ENCODE data around the gene NIT1. TPM values are rescaled to one million over a fixed set of nuclear protein-coding genes. Genes with fewer than 3 reads are reported as not detected.

The NIT1 gene
- total RNA-seq, 2 experiments from 2014 or later = 36.4 to 40.9 TPM

DNA sequence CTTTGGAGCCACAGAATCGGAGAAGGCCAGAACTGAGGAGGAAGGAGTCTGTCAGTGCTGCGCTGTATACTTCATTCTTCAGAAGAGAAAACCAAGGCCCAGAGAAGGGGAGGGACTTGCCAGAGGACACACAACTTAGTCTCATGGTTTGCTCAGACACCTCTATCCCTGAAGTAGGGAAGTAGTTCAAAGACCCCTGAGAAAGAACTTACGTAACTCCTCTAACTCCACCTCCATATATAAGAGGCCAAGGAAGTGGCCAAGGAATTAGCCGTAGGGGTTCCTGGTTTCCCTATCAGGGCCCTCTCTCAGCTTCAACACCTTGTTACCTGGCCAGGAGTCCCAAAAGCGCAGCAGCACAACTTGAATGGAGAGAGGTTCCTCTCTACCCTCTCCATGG, 28.0 kb upstream of the NIT1 start:
- peaks cover 25% of the 10 kb centered on the region for H3K4me1 Mint-ChIP-seq
- H3K27me3 Mint-ChIP-seq = no peaks in the 10 kb centered on the region
- H3K4me3 Mint-ChIP-seq = no peak overlapping the region
- CTCF ChIA-PET = interaction anchor here (0.7 to 2.0 kb wide), 3 partner anchors 9 to 21 kb away, joined by 3 to 4 read pairs (median 3); no protein-coding TSS in a partner anchor
- no peak overlapping the region for H3K27ac Mint-ChIP-seq
- no peak for DNase-seq
- H3K9me3 Mint-ChIP-seq (ENCODE audit: low read depth) = no peaks in the 10 kb centered on the region
- H3K36me3 Mint-ChIP-seq = no peaks in the 10 kb centered on the region
- ATAC-seq = no peak

DNA sequence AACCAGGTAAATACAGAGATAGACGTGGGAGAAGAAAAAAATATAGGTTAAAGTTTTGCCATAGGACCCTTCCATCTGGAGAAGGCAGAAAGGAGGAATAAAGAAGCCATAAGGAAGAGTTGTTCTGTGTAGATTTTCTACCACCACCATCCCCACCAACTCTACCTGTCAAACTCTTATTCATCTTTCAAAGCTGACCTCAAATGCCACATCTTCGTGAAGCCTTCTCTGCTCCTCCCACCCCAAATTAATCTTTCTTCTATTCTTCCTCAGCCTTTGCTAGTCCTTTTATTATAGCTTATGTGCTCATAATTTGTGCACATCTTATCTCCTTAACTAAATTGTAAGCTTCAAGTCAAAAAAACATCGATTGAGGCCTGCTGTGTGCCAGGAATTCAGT, 27.3 kb upstream of the NIT1 start:
- no peak for ATAC-seq
- H3K36me3 Mint-ChIP-seq = no peaks in the 10 kb centered on the region
- H3K27me3 Mint-ChIP-seq = no peaks in the 10 kb centered on the region
- H3K4me3 Mint-ChIP-seq = no peak overlapping the region
- H3K27ac Mint-ChIP-seq = no peak overlapping the region
- H3K9me3 Mint-ChIP-seq (ENCODE audit: low read depth) = no peaks in the 10 kb centered on the region
- CTCF ChIA-PET = interaction anchor here (0.5 to 2.0 kb wide), 4 partner anchors 9 to 93 kb away, joined by 3 to 4 read pairs (median 3); no protein-coding TSS in a partner anchor
- H3K4me1 Mint-ChIP-seq = peaks cover 25% of the 10 kb centered on the region
- DNase-seq = no peak

DNA sequence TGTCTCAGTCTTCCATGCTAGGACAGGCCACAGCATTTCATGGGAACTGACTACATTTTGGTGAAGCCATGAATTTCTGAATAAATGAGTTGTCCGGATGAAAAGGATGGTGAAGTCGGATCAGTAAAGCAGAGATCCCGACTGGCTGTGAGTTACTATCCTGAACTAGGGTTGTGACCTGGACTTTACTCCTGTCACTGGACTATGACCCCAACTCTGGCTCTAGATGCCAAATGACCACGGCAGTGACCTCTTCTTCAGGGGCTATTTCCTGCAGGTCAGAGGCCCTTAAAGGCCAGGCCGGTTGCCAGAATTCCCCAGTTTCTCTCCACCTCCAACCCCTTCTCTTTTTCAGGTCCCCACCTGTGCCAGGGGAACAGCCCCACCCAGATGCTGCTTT, 26.8 kb upstream of the NIT1 start:
- H3K27ac Mint-ChIP-seq = no peak overlapping the region
- CTCF ChIA-PET = interaction anchor here (0.5 to 1.3 kb wide), 3 partner anchors 10 to 93 kb away, joined by 3 read pairs; no protein-coding TSS in a partner anchor

DNA sequence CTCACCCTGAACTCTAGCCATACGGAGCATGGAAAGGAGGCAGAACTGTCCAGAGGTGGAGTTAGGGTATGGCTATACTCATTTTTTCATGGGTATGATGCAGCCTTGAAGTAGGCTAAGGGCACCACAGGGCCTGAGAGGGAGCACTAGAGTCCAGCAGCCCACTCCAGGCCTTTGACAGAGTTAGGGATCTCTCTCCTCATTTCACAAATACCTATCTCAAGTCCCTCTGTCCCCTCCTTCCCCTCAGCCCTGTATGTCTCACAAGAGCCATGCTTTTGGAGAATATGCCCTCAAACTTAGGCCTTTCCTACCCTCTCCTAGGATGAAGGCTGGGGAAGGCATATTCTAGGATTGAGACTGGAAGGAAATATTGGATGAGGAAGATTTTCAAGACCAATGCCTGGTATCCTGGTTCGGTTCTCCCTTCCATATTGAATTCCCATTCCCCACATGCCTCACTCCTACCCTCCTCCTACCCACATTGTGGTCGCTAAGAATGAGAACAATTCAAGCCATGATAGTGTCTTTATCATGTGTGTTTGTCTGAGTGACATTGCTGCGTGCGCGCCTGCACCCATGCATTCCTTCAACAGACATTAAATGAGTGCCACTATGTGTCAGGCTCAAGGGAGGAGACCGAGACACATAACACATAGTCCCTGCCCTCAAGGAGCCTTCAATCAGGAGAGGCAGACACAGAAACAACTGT, 26.0 kb upstream of the NIT1 start:
- CTCF ChIA-PET = interaction anchor here (0.8 kb wide), 1 partner anchor 21 kb away, joined by 3 read pairs; no protein-coding TSS in a partner anchor
- no peak for ATAC-seq
- Mint-ChIP-seq H3K9me3 (ENCODE audit: low read depth) (no peaks in the 10 kb centered on the region), H3K36me3 (no peaks in the 10 kb centered on the region), H3K4me3 (no peak overlapping the region), H3K4me1 (peaks cover 28% of the 10 kb centered on the region), H3K27me3 (no peaks in the 10 kb centered on the region), H3K27ac (no peak overlapping the region)
- no peak for DNase-seq

More for the DNA sequence above, 26.8 kb upstream of the NIT1 start:
- H3K36me3 Mint-ChIP-seq = no peaks in the 10 kb centered on the region
- no peak overlapping the region for H3K4me3 Mint-ChIP-seq
- H3K4me1 Mint-ChIP-seq = peaks cover 25% of the 10 kb centered on the region
- no peaks in the 10 kb centered on the region for H3K9me3 Mint-ChIP-seq (ENCODE audit: low read depth)
- DNase-seq (no peak), ATAC-seq (no peak)
- no peaks in the 10 kb centered on the region for H3K27me3 Mint-ChIP-seq

DNA sequence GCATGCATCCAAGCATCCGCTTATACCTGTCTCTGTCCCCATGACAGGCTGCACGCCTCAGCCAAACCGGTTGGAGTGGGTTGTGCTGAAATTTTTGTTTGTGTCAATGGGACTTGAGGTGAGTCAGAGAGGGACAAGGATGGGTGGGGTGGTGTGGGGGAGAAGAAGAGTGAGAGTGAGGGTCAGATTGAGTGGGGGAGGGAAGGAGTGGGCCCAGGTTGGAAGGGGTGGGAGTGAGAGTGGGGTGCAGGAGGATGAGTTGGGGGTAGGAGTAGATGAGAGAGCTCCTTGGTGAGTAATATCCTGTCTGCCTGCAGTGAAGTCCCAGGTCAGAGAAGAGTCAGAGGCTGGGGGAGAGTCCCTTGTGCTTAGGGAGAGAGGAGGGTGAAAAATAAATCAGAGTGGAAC, 25.3 kb upstream of the NIT1 start:
- Mint-ChIP-seq H3K36me3 (no peaks in the 10 kb centered on the region), H3K27me3 (no peaks in the 10 kb centered on the region), H3K27ac (peak overlapping the region; percentile 33), H3K9me3 (ENCODE audit: low read depth) (no peaks in the 10 kb centered on the region), H3K4me1 (peaks cover 33% of the 10 kb centered on the region), H3K4me3 (no peak overlapping the region)
- ATAC-seq (peak; percentile 67), DNase-seq (peak; percentile 49)
- CTCF ChIA-PET = interaction anchor here (0.8 to 1.6 kb wide), 3 partner anchors 22 to 54 kb away, joined by 3 to 4 read pairs (median 3); partner anchors contain the start of gene TSTD1

DNA sequence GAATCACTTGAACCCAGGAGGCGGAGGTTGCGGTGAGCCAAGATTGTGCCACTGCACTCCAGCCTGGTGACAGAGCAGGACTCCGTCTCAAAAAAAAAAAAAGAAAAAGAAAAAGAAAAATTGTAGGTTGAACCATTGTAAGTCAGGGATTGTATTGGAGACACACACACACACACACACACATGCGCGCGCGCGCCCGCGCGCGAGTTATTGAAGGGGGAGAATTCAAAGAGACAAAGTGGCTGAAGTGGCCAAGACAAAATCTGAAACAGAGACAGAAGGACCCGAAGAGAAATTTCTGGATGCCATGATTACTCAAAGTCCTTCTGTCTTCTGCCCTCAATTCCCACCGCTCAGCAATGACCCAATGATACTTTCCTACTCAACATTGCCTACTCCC, 23.4 kb upstream of the NIT1 start:
- no peaks in the 10 kb centered on the region for H3K9me3 Mint-ChIP-seq (ENCODE audit: low read depth)
- peaks cover 2% of the 10 kb centered on the region for H3K36me3 Mint-ChIP-seq
- H3K4me3 Mint-ChIP-seq = no peak overlapping the region
- no peaks in the 10 kb centered on the region for H3K27me3 Mint-ChIP-seq
- no peak for DNase-seq
- CTCF ChIA-PET = interaction anchor here (1.1 to 5.9 kb wide), 3 partner anchors 11 to 49 kb away, joined by 3 to 154 read pairs (median 47); partner anchors contain the start of genes ARHGAP30 and USF1
- no peak for ATAC-seq
- peaks cover 44% of the 10 kb centered on the region for H3K4me1 Mint-ChIP-seq
- H3K27ac Mint-ChIP-seq = no peak overlapping the region

DNA sequence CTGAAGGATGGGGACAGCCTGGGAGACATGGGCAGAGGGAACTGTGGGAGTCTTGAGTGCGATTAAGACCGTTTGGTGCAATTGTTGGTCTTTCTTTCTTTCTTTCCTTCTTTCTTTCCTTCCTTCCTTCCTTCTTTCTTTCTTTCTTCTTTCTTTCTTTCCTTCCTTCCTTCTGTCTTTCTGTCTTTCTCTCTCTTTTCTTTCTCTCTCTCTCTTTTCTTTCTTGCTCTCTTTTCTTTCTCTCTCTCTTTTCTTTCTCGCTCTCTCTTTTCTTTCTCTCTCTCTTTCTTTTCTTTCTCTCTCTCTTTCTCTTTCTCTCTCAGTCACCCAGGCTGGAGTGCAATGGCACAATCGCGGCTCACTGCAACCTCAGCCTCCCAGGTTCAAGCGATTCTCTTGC, 22.7 kb upstream of the NIT1 start:
- no peaks in the 10 kb centered on the region for H3K27me3 Mint-ChIP-seq
- DNase-seq (no peak), ATAC-seq (no peak)
- H3K27ac Mint-ChIP-seq = no peak overlapping the region
- H3K9me3 Mint-ChIP-seq (ENCODE audit: low read depth) = no peaks in the 10 kb centered on the region
- peaks cover 7% of the 10 kb centered on the region for H3K36me3 Mint-ChIP-seq
- H3K4me1 Mint-ChIP-seq = peaks cover 44% of the 10 kb centered on the region
- H3K4me3 Mint-ChIP-seq = no peak overlapping the region
- CTCF ChIA-PET = interaction anchor here (3.6 to 5.9 kb wide), 3 partner anchors 9 to 49 kb away, joined by 22 to 154 read pairs (median 47); partner anchors contain the start of genes ARHGAP30 and USF1

DNA sequence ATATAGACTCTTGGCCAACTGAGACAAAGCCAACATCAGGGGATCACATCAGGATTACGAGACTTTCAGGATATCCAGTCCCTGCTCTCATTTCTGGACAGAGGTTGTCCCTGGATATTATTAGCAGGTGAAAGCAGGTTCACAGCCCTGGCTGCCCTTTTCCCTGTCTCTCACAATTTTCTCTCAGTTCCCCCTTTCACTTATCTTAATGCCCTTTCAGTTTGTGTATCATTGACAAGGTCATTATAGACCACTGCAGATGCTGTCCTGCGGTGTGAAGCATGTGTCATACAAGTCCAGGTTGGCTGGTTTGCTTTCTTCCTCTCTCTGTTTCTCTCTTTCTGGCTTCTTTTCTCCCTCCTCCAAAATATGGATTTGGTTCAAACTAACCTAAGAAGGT, 21.9 kb upstream of the NIT1 start:
- Mint-ChIP-seq H3K27me3 (no peaks in the 10 kb centered on the region), H3K27ac (no peak overlapping the region), H3K9me3 (ENCODE audit: low read depth) (no peaks in the 10 kb centered on the region), H3K36me3 (peaks cover 7% of the 10 kb centered on the region), H3K4me3 (no peak overlapping the region), H3K4me1 (peaks cover 36% of the 10 kb centered on the region)
- CTCF ChIA-PET = interaction anchor here (1.5 to 5.9 kb wide), 8 partner anchors 10 to 142 kb away, joined by 5 to 154 read pairs (median 12); partner anchors contain the start of genes ARHGAP30, F11R, ITLN2 and USF1
- no peak for DNase-seq
- ATAC-seq = no peak

DNA sequence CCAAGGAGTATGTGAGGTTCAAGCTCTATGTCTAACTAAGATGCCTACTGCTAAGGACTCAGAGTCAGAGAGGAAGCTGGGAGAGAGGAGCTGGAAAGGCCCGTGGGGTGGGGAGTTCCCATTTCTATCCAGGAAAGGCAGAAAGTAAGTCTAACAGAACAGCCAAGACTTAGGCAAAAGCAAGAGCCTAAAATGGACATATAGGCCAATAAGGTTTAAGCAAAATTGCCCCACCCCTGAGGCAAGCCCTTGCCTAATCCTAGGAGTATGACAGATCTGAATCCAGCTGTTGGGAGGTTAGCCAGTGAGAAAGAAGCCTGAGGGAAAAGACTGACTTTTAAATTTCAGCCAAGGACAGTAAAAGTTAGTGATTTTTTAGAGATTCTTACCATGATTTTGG, 21.4 kb upstream of the NIT1 start:
- Mint-ChIP-seq H3K36me3 (peaks cover 9% of the 10 kb centered on the region), H3K9me3 (ENCODE audit: low read depth) (no peaks in the 10 kb centered on the region), H3K27ac (no peak overlapping the region), H3K27me3 (no peaks in the 10 kb centered on the region), H3K4me1 (peaks cover 35% of the 10 kb centered on the region), H3K4me3 (no peak overlapping the region)
- CTCF ChIA-PET = interaction anchor here (0.8 to 5.9 kb wide), 21 partner anchors 11 to 297 kb away, joined by 3 to 154 read pairs (median 7); partner anchors contain the start of genes ARHGAP30, DEDD, F11R and ITLN2
- ATAC-seq = no peak
- no peak for DNase-seq

DNA sequence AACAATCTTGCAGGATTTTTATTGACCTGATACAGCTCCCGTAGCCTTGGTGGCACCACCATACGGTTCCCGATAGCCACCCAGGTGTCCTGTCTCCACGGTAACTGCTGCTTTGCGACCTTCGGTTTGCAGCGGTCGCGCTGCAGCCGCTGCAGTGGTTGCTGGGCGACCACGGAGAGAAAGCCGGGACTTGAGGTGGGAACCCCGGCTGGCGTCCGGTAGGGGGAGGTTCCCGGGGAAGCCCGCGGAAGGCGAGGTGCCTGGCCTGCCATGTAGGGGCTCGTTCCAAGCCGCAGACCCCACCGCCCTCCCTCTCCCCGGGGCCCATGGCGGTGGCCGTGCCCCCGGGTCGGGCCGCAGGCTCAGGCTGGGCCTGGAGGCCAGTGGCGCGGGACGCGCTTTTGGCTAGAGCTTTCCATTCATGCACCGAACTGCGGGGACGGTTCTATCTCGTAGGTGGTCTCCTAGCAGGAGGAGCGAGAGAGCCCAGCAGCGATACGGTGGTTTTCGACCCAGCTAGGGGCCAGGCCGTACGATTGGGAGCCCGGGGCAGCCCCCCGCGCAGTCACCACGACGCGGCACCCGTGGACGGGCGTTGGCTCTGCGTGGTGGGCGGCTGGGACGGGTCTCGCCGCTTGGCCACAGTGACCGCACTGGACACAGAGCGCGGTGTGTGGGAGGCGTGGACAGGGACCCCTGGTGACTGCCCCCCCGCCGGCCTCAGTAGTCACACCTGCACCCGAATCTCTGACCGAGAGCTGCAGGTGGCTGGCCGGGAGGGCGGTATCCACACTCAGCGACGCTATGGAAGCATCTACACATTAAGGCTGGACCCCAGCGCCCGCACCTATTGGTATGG, 19.5 kb upstream of the NIT1 start, which contains the start of gene KLHDC9:
KLHDC9 (plus strand) TSS at position 152 of the 859 bp plus-strand sequence; CDS start at position 327, 175 bp downstream.
- Mint-ChIP-seq H3K4me1 (peaks cover 22% of the 10 kb centered on the region), H3K27ac (peak within 1 kb of the TSS; percentile 86), H3K4me3 (peak within 1 kb of the TSS; percentile 89), H3K36me3 (peaks cover 13% of the 10 kb centered on the region), H3K27me3 (no peaks in the 10 kb centered on the region), H3K9me3 (ENCODE audit: low read depth) (no peaks in the 10 kb centered on the region)
- peak; percentile 90 for DNase-seq
- peak; percentile 77 for ATAC-seq
- CTCF ChIA-PET = interaction anchor here (1.0 to 5.9 kb wide), 31 partner anchors 7 to 316 kb away, joined by 3 to 154 read pairs (median 6); partner anchors contain the start of genes ARHGAP30, DEDD, ITLN2 and NECTIN4

DNA sequence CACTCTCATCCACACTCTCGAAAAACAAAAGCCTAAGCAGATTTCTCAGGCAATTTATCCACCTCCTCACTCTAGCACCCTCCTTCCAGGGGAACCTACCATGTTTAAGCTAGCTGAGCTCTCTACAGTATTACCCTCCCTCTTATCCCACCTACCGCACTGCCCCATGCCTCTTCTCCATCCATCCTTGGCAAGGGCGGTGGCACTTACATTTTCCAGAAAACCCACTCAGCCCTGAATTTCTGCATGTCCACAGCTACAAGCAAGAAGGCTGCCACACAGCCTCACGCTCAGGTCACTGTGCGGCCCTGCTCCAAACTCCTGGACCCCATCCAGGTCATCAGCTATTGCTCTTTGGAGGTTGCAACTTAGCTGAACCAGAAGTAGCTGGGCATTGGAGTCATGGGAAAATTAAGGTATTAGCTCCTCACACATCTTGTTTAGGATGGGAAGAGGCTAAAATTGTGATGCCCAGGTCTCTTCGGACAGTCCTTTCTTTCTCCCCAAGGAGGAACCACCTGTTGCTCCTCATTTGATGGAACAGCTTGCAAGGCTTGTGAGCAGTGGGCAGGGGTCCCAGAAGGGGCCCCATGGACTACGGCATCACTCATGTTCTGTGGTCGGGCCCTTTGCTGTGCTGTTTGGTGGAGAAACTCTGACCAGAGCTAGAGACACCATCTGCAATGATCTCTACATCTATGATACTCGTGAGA, 18.7 kb upstream of the NIT1 start:
- no peak for DNase-seq
- no peaks in the 10 kb centered on the region for H3K27me3 Mint-ChIP-seq
- no peak for ATAC-seq
- H3K27ac Mint-ChIP-seq = peak overlapping the region; percentile 40
- H3K4me3 Mint-ChIP-seq = peak overlapping the region; percentile 54
- CTCF ChIA-PET = interaction anchor here (0.8 to 5.9 kb wide), 15 partner anchors 10 to 262 kb away, joined by 3 to 154 read pairs (median 11); partner anchors contain the start of genes ARHGAP30, DEDD, NIT1 and PFDN2
- peaks cover 24% of the 10 kb centered on the region for H3K4me1 Mint-ChIP-seq
- peaks cover 13% of the 10 kb centered on the region for H3K36me3 Mint-ChIP-seq
- no peaks in the 10 kb centered on the region for H3K9me3 Mint-ChIP-seq (ENCODE audit: low read depth)

DNA sequence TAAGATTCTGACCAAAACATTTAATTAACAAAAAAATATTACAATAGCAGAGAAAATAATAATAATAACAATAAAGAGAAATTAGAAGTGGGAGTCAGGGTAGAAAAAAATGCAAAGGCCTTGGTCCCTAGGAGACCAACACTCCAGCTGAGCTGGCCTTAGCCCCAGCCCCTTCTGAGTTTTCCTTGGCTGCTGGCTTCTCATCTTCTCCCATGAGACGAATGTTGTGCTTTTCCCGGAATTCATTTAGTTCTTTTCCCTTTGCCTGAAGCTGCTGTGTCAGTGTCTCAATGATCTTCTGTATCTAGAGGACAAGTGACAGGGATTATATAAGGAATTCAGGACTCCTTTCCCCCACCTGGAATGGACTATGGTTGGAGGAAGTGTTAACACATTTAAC, 17.3 kb upstream of the NIT1 start:
- Mint-ChIP-seq H3K9me3 (ENCODE audit: low read depth) (no peaks in the 10 kb centered on the region), H3K27me3 (no peaks in the 10 kb centered on the region), H3K27ac (no peak overlapping the region), H3K4me1 (peaks cover 24% of the 10 kb centered on the region), H3K36me3 (peaks cover 13% of the 10 kb centered on the region), H3K4me3 (no peak overlapping the region)
- DNase-seq (no peak), ATAC-seq (no peak)
- CTCF ChIA-PET = interaction anchor here (0.8 to 5.9 kb wide), 3 partner anchors 9 to 110 kb away, joined by 3 to 154 read pairs (median 6); partner anchors contain the start of gene ARHGAP30
